HG02885 (cell line): ENCODE measurements around the gene RNF126.

Experiments used
- ATAC-seq: cut with Tn5 transposase; IDR thresholded peaks from one replicate; pipeline ENCODE4 v1.9.1; 2021; ENCODE audit warnings: mild to moderate bottlenecking; ENCODE audit not compliant: unreplicated experiment, poor library complexity

Gene RNF126

GRCh38 chr19:664913-665443, 2.0 kb upstream of the RNF126 start:
- ATAC-seq: no peak

GRCh38 chr19:663682-664117, 686 bp upstream of the RNF126 start:
- no peak for ATAC-seq

GRCh38 chr19:662207-662961, 630 bp downstream of the RNF126 start:
- ATAC-seq: no peak

GRCh38 chr19:661427-662196, 1.4 kb downstream of the RNF126 start:
- no peak for ATAC-seq

GRCh38 chr19:660793-661426, 2.1 kb downstream of the RNF126 start:
- no peak for ATAC-seq

GRCh38 chr19:658916-659839, 3.8 kb downstream of the RNF126 start:
- ATAC-seq: no peak

- no peak for ATAC-seq
These were observed 4.8 kb downstream of the RNF126 start for GRCh38 chr19:658059-658839.

GRCh38 chr19:657611-658010, 5.4 kb downstream of the RNF126 start:
- no peak for ATAC-seq

- no peak for ATAC-seq
These were observed 6.1 kb downstream of the RNF126 start for GRCh38 chr19:656751-657559.

- no peak for ATAC-seq
These were observed 7.3 kb downstream of the RNF126 start for GRCh38 chr19:655691-656090.

GRCh38 chr19:653425-653824, 9.6 kb downstream of the RNF126 start:
- ATAC-seq: no peak

GRCh38 chr19:652467-653389, 10.3 kb downstream of the RNF126 start:
- ATAC-seq: no peak

GRCh38 chr19:651991-652390, 11.0 kb downstream of the RNF126 start:
- no peak for ATAC-seq

- no peak for ATAC-seq
These were observed 11.7 kb downstream of the RNF126 start for GRCh38 chr19:651114-651818.

GRCh38 chr19:650121-650520, 12.9 kb downstream of the RNF126 start:
- no peak for ATAC-seq

- ATAC-seq: no peak
These were observed 13.9 kb downstream of the RNF126 start for GRCh38 chr19:648904-649801.
